NCI-H2107 treated with DMSO at 0.1 percent for 48 hours (cell line): ENCODE results near the gene RUBCNL.

Source experiments
- DNase-seq: peaks from one replicate; lab custom pipeline; 2025; ENCODE audit not compliant: unreplicated experiment; lab: John Stamatoyannopoulos, UW

RUBCNL gene

DNA sequence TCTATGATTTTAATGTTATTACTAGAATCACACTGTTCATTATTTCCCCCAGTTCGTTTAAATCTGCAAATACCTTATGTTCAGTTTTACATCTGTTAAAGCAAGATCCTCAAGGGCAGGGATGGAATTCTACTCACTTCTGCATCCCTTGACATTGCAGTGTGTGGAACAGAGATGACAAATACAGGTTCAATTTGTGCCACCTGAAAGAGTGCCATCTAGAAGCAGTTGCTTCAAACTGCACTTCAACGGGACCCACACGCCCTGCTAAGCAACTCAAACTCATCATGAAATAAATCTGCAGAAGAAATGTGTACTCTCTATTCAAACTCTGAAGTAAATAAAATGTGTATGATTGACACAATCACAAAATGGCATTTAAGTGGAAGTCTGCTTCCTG, 44.5 kb downstream of the RUBCNL start:
- no peak for DNase-seq

DNA sequence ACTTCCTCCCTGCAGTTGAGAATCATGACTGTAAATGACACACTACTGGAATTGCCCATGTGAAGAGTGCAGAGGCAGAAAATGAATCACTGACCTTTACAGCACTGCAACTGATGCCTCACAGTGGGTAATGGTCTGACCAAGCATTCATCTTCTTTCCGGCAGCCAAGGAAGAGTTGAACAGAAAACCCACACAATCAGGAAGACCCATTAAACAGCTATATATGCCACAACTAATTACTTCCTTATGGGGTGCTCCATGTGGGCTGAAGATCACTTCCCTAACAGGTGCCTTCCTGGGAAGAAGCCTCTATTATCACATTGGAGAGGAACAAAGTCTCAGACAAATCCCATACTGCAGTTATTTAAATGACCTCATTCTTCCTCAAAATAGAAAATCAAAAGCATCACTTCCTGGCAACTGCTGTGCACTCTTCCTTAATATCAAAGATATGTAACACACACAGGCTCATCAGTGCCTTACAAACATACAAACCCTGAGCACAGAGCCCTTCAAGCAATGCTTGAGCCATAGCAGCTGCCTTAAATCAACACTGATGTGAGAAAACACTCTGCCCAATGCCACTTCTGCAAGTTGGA, 45.8 kb downstream of the RUBCNL start:
- no peak for DNase-seq

DNA sequence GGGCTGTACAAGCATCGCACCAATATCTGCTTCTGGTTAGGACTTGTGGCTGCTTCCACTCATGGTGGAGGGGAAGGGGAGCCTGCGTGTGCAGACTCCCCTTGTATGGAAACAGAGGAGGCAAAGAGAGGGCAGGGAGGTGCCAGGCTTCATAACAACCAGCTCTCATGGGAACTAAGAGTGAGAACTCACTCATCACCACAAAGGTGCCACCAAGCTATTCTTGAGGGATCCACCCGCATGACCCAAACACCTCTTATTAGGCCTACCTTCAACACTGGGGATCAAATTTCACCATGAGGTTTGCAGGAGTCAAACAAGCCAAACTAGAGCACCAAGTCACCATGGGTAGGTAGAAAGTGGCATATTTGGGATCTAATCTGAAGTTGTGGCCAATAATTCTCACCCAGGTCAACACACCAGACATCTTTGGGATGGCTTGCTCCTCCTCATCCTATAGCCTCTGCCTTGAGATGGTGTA, 46.4 kb downstream of the RUBCNL start:
- no peak for DNase-seq

DNA sequence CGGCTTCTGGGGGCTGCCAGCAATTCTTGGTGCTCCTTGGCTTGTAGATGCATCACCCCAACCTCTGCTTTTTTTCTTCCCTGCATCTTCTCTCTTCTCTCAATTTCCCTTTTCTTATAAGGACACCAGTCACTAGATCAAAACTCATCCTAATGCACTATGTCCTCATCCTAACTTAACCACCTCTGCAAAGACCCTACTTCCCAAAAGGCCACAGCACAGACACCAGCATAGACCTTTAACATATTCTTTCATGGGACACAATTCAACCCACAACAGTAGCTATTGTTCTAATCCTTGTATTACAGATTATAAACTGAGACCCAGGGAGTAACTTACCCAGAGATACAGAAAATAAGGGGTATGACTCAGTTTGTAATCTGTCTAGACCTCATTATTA, 47.0 kb downstream of the RUBCNL start:
- no peak for DNase-seq

DNA sequence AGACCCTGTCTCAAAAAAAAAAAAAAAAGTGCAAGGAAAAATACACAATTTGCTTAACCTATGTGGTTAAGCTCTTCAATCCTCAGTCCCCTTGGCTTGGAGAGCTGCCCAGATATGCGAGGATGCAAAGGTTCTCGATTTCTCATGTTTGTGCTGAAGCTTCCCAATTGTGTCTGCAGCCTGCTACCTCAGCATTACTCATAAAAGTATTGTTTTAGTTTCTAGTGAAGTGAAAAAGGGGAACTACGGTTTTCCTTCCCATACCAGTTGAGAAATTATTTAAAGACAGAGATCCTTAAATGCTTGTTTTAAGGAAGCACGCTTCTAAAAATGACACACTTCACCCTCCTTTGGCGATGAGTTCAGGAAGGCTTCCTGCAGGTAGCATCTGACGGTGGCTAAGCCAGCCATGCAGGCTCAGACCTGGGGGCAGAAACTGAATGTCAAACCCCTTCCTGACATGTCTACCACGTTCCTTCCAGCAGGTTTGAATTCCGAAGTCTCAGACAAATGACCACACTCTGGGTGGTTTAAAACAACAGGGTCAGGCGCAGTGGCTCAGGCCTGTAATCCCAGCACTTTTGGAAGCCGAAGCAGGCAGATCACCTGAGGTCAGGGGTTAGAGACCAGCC, 47.9 kb downstream of the RUBCNL start:
- no peak for DNase-seq

DNA sequence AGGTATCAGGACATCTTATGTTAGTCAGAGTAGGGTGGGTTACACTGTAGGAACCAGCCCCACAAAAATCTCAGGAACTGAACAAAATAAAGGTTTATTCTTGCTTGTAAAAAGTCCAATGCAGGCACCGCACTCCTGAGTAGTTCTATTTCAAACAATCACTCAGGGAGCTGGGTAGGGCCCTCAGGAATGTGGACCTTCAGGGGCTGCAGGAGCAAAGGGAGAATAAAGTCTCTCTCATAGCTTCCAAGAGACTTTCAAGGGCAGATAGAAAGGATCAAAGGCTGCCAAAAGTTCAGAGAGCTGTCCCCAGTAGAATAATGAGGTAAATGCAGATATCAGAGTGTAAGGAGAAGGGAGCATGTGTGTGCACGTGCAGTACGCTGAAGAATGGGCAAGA, 49.4 kb downstream of the RUBCNL start:
- DNase-seq: no peak

DNA sequence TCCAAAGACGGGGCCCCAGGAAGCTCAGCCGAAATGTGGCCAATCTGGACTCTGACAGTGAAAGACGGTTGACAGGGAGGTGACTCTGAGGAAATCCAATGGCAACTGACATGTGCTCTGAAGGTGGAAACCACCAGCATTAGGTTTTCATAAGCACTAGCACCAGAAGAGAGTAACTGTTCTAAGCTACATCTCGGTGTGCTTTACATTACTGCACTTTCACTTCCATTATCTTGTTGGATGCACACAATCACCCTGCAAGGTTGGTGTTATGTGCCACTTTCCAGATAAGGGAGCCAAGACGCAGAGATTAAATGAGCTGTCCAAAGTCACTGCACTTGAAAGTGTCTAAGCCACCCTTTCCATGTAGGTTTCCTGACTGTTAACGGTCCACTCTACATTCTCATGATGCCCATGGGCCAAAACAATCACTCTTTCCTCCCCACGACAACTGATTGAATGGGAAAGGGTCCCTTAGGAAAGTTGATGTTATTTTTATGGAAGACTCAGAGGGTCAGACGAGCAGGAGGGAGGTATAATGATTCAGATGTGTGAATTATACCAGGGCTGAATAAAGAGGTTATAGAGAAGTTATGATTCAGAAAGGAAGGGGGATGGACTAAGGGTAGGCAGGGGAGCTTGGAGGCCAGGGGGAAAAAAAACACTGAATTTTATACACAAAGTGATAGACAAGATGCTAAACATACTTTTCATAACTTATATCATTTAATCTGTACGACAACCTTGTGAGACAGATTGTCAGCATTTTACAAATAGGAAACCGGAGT, 52.8 kb downstream of the RUBCNL start:
- DNase-seq: no peak

DNA sequence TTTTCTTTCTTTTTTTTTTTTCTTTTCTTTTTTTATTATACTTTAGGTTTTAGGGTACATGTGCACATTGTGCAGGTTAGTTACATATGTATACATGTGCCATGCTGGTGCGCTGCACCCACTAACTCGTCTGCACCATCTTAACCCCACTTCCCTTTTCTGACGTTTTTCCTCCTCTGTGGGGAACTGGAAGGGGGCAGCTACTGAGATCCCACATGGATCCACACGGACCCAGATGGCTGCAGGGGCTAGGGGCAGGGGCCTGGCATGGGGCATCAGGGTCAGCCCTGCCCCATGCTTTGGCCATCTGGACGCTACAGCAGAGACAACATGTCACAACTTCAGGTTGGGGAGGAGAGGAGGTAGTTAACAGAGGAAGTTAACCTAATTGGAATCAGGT, 54.3 kb downstream of the RUBCNL start:
- no peak for DNase-seq

DNA sequence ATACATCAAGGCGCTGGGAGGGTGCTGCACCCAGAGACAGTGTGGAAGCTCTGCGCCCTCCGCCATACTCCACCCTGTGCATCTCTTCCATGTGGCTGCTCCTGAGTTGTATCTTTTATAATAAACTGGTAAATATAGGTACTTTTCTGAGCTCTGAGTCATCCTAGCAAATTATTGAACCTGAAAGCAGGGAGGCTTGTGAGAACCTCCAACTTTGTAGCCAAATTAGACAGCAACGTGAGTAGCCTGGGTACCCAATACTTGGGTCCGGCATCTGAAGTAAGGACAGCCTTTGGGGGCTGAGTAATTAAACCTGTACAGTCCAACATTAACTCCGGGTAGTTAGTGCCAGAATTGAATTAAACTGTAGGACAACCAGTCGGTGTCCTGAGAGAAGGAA, 57.4 kb downstream of the RUBCNL start:
- DNase-seq: no peak

DNA sequence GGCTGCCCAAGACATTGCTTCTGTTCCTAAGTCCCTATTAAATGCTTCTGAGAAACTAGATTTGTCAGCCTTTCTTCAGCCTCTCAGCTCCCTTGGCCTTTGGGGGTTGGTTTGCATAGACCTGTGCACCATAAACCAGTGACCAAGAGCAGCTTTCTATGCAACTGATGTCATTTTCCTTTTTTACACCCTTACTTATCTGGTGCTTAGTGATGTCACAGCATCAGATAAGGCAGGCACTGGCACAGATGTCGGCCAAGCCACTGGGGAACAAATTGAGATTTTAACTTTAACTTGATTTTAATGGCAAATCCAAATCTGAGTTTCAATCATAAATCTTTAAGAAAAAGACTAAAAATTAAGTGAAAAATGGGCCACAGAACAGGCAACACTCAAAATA, 59.8 kb downstream of the RUBCNL start:
- DNase-seq: no peak

DNA sequence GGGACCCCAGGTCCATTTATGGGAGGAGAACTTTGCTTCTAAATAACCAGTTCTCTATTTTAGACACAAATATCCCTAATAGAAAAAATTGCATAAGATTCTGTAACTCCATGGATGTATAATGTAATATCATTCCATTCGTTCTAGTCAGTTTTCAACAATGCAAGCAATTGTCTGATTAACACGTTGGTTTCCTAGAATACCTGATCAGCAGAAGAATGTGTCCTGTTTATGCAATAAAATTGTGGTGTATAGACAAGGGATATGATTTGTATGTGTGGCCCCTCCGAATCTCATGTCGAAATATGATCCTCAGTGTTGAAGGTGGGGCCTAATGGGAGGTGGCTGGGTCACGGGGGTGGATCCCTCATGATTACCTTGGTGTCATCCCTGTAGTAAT, 62.1 kb downstream of the RUBCNL start:
- no peak for DNase-seq

DNA sequence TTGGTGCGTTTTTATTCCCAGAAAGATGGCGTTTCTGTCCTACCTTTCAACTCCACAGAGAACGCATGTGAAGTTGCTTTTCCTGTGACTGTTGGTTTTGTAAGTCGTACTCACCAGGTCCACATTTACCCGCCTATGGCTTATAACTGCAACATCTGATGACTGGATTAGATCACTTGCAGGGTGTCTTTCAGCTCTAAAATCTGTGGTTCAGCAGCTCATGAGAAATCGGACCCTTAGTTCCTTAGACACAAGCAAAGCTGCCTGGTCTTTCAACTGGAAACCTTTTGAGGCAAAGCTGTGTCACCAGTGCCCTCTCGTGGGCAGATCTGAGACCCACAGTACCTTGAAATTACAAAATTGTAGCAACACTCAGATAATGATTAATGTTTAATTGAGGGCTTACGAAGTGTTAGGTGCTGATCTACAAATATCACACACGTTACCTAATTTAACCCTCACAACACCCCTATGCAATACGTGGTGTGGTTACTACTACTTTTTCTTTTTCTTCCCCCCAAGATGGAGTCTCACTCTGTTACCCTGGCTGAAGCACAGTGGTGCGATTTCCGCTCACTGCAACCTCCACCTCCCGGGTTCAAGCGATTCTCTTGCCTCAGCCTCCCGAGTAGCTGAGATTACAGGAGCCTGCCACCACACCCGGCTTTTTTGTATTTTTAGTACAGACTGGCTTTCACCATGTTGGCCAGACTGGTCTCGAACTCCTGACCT, 65.4 kb downstream of the RUBCNL start:
- DNase-seq: peak; percentile 67

DNA sequence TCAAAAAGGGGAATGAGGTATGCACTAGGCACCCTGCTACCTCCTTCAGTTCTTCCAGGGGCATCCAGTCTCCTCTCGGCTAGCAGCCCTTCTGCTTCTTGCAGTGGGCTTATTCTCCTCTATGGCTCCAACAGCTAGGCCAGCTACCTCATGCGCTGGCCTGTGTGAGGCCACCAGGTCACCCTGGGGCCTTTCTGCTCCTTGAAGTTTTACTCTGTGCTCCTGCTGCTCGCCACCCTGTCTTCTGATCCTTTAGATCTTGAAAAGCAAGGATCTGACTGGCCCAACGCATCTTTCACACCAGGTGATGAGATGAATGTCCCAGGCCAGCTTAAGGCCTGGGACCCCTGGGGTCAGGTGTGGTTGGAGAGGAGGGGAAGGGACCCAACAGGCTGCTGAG, 66.2 kb downstream of the RUBCNL start:
- no peak for DNase-seq

DNA sequence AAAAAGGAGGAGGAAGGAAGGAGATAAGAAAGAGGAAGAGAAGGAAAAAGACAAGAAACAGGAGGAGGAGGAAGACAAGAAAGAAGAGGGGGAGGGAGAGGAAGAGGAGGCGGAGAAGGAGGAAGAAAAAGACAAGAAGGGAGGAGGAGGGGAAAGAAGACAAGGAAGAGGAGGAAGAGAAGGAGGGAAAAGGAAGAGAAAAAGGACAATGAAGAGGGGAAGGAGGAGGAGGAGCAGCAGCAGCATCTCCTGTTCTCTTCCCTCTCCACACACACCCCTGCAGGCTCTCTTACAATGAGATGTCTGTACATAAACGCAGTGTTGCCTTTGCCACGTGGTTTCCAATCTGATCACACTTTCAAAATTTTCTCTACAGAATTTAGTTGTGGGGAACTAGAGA, 66.6 kb downstream of the RUBCNL start:
- DNase-seq: no peak

DNA sequence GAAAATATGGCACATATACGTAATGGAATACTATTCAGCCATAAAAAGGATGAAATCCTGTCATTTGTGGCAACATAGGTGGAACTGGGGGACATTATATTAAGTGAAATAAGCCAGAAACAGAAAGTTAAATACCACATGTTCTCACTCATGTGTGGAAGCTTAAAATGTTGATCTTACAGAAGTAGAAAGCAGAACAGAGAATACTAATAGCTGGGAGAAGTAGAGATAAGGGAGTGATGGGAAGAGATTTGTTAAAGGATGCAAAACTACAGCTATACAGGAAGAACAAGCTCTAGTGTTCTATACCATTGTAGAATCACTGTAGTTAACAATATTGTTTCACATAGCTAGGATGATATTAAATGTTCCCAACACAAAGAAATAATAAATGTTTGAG, 68.1 kb downstream of the RUBCNL start:
- DNase-seq: no peak

DNA sequence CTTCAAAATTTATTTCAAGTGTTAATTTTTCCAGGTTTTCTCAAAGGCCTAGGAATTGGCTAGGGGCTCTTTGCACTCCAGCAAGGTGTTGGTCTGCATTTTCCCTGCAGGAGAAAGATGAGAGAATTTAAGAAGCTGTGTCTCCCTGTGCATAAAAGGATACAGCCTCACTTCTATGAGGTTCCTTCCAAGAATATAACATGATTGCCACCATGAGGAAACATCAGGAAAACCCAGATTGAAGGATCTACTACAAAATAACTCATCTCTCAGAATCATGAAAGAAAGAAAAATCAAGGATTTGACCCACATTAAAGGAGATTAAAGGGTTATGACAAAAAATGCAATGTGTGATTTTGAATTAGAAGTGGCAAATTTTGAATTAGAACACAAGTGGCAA, 69.9 kb downstream of the RUBCNL start:
- no peak for DNase-seq

DNA sequence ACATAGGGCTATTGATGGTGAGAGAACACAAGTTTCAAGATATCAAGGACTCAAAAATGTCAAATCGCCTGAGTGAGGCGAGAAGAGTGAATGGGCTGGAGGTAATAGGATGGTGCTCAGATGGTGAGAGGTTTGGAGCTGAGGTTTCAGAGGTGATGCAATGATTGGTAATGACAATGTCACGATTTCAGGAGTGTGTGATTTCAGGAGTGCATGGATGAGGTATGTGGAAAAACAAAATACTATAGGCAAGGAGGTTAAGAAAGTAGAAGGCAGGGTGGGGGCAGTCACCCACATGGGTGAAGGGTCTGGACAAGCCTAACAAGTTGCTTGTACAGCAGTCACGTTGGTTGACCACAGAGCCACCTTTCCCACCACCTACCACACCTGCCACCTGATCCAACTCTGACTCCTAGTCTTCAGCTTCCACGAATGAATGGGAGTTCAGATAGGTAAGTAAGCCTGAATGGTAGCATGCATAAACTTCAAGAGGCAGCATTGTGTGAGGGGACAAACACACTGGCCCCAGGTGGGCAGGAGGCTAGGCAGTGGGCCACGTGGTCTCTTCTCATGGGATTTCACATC, 71.5 kb downstream of the RUBCNL start:
- peak; percentile 55 for DNase-seq

DNA sequence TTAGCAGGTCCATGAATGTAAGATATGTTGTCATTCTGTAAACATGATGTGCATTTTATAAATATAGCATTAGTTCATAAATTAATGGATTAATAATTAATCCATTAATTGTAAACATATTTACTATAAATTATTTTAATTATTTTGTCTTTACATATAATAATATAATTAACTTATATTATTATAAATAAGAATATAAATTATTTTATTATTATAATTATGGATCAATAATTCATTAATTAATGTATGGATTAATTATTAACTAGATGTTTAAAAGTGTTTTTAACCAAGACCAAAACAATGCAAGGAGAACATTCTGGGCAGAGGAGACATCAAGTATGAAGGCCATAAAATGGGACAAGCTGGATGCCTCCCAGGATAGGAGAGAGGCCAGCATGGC, 72.0 kb downstream of the RUBCNL start:
- DNase-seq: no peak

DNA sequence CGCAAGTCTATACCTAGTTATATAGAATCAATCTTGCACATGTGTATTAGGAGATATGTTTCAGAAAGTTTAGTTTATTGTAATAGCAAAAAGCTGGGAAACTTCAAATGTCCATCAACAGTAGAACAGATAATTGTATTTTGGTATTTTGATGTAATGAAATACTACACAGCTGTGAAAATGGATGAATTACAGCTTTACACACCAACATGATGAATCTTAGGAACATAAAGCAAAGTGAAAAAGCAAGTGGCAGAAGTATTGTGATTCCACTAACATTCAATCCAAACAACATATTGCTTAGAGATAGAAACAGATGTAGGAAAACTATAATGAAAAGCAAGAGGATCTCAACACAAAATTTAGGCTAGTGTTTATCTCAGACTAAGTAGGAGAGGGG, 72.5 kb downstream of the RUBCNL start:
- DNase-seq: no peak

DNA sequence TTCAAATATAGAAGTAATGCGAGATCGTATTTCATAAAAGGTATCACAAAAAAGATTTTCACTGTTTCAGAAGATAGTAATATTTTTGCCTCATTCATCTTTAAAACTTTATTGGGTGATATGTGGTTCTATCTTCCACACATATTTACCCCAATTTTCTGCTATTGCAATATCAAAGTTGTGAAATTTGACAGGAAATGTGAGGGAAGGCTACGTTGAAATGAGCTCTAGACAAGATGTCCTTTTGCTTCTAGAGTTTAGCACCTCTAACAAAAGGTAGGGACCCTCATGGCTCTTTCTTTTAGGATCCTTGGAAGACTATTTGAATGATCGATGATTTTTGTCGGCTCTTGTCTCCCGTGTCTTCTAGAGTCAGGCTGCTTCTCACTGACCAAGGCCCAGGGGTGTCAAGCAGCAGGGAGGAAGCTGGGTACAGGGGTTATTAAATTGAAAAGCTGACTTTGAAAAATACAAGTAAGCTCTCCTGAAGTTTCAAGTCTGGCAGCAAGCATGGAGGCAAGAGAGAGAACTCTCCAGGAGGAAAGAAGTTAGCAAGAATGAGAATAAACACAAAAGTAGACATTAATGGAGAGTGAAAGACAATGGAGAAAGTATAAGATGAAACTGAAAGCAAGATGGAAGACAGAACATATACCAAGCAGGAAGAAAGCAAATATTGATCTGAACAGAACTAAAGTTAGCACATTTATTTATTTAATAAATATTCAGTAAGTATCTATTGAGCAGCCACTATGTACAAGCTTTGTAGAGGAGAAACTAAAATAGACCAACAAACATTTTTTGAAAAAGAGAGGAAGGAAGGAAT, 73.4 kb downstream of the RUBCNL start:
- no peak for DNase-seq
